Testis (tissue), 5 donors: ENCODE data around the gene OR2AE1. TPM values are rescaled to one million over a fixed set of nuclear protein-coding genes. Genes with fewer than 3 reads are reported as not detected.

Experiments
- DNase-seq: peaks from one replicate; pipeline ENCODE4 v3.0.0-alpha.2; 2019
- H3K27ac ChIP-seq, 2 donors: fragments of 200-600 bp; sonication (generic); one replicate each; pipeline ENCODE4 v1.5.1; 2019
- H3K27me3 ChIP-seq: fragments of 200-600 bp; sonication (generic); one replicate; pipeline ENCODE4 v1.5.1; 2019
- H3K36me3 ChIP-seq: fragments of 200-600 bp; sonication (generic); one replicate; pipeline ENCODE4 v1.5.1; 2017; ENCODE audit warnings: low read depth; ENCODE audit errors: missing control alignments
- H3K4me1 ChIP-seq: fragments of 200-600 bp; sonication (generic); one replicate; pipeline ENCODE4 v1.5.1; 2019
- H3K4me3 ChIP-seq, 2 donors: fragments of 200-600 bp; sonication (generic); one replicate each; pipeline ENCODE4 v1.5.1; 2017 to 2019
- H3K9me3 ChIP-seq: fragments of 200-600 bp; sonication (generic); one replicate; pipeline ENCODE4 v1.5.1; 2017
- POLR2A ChIP-seq: fragments of 450-650 bp; IDR thresholded peaks from one replicate; pipeline ENCODE4 v1.6.1; 2017; ENCODE audit warnings: antibody characterized with exemption, mild to moderate bottlenecking, moderate library complexity
- WGBS, 2 donors: methylation state at CpG; one replicate each; pipeline ENCODE4 v1.1.5; 2018; 5-methylcytosine and 5-hydroxymethylcytosine counted together
- intact Hi-C: fragments of 100-400 bp; cut with DNase I; formaldehyde crosslinking; loops from one replicate; pipeline ENCODE4 v1.15.1; 2023; ENCODE audit warnings: low total_unique reads
- long read RNA-seq, 2 donors: transcript quantifications; one replicate each; lab custom pipeline, GENCODE V29; 2026
- polyA plus RNA-seq: library from polyadenylated mRNA; stranded (reverse); fragments of 350-450 nt; fragmentation: Illumina TruSeq; extraction: RNeasy Lipid Tissue Mini Kit (QIAGEN cat#74804); gene quantifications from one replicate; pipeline ENCODE4 v1.2.3, GENCODE V29; 2014; ENCODE audit warnings: low read depth, low replicate concordance; ENCODE audit not compliant: insufficient read depth
- total RNA-seq, 2 donors: library from RNA; depleted of rRNA; stranded (reverse); fragments of >200 nt; gene quantifications; one replicate each; pipeline ENCODE4 v1.2.3, GENCODE V29; 2016
- TF ChIP-seq, protein P1 (sequence below), 3 experiments: fragments of 450-650 bp in 2 of 3; fragments of 200-600 bp in 1 of 3; sonication (generic) in 1 of 3; IDR thresholded peaks; one replicate each; pipeline ENCODE4 v1.5.1; 2016 to 2019; ENCODE audit warnings: antibody characterized with exemption in 3 of 3, mild to moderate bottlenecking in 2 of 3, moderate library complexity in 1 of 3

The OR2AE1 gene, protein sequence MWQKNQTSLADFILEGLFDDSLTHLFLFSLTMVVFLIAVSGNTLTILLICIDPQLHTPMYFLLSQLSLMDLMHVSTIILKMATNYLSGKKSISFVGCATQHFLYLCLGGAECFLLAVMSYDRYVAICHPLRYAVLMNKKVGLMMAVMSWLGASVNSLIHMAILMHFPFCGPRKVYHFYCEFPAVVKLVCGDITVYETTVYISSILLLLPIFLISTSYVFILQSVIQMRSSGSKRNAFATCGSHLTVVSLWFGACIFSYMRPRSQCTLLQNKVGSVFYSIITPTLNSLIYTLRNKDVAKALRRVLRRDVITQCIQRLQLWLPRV
- total RNA-seq = not detected
- polyA plus RNA-seq = not detected
- long read RNA-seq, donor 1 = 0 reads
- long read RNA-seq, donor 2 = 0 reads

DNA sequence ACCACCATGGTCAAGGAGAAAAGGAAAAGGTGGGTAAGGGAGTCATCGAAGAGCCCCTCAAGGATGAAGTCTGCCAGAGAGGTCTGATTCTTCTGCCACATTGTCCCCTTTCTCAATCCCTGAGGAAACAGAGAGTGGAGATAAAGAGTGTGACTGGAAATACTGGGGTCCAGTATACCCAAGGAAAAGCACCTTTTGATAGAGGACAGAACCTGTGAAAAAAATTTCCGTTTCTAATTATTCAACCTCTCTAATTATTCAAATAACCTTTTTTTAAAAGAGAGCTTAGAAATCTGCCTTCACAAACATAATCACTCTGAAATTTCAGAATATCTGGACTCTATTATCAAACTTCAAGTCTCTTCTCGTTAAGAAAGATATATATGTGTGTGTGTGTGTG lies at the start of gene OR2AE1:
Gene OR2AE1 (minus strand): TSS at position 101 of the 400 bp plus-strand sequence. CDS start 0 bp downstream, at position 101.
- H3K4me1 ChIP-seq = no peaks in the 10 kb centered on the region
- no peaks in the 10 kb centered on the region for H3K36me3 ChIP-seq
- no peak for DNase-seq
- no peaks in the 10 kb centered on the region for H3K27me3 ChIP-seq
- TF ChIP-seq, protein P1, sequence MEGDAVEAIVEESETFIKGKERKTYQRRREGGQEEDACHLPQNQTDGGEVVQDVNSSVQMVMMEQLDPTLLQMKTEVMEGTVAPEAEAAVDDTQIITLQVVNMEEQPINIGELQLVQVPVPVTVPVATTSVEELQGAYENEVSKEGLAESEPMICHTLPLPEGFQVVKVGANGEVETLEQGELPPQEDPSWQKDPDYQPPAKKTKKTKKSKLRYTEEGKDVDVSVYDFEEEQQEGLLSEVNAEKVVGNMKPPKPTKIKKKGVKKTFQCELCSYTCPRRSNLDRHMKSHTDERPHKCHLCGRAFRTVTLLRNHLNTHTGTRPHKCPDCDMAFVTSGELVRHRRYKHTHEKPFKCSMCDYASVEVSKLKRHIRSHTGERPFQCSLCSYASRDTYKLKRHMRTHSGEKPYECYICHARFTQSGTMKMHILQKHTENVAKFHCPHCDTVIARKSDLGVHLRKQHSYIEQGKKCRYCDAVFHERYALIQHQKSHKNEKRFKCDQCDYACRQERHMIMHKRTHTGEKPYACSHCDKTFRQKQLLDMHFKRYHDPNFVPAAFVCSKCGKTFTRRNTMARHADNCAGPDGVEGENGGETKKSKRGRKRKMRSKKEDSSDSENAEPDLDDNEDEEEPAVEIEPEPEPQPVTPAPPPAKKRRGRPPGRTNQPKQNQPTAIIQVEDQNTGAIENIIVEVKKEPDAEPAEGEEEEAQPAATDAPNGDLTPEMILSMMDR (IDR thresholded peaks at IDR 0.05) = no peak
- TF ChIP-seq POLR2A = no peak
- 82 to 83% methylated on average over 3 of the region's 3 CpGs for WGBS, 2 donors
- no peaks in the 10 kb centered on the region for H3K9me3 ChIP-seq
- intact Hi-C loops = no loop called here
- no peak within 1 kb of the TSS for H3K27ac ChIP-seq
- H3K4me3 ChIP-seq = no peak within 1 kb of the TSS

DNA sequence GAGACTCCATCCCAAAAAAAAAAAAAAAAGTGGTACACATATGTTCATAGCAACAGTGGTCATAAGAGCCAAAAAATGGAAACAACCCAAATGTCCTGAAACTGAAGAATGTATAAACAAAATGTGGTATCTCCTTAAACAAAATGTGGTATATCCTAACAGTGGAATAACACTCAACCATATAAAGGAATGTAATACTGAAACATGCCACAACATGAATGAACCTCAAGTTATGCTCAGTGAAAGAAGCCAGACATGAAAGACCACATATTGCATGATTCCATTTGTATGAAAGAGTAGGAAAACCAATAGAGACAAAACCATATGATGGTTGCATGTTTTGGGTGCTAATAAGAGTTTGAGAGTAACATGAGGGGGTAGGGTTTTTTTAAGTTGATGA lies 49.5 kb upstream of the OR2AE1 start:
- DNase-seq = no peak
- no peak overlapping the region for H3K4me3 ChIP-seq
- H3K4me1 ChIP-seq = no peaks in the 10 kb centered on the region
- no peak overlapping the region for H3K27ac ChIP-seq
- TF ChIP-seq POLR2A = no peak
- TF ChIP-seq, protein P1 (IDR thresholded peaks at IDR 0.05) = no peak
- H3K9me3 ChIP-seq = no peaks in the 10 kb centered on the region
- intact Hi-C loops = no loop called here
- H3K27me3 ChIP-seq = no peaks in the 10 kb centered on the region
- H3K36me3 ChIP-seq = no peaks in the 10 kb centered on the region

DNA sequence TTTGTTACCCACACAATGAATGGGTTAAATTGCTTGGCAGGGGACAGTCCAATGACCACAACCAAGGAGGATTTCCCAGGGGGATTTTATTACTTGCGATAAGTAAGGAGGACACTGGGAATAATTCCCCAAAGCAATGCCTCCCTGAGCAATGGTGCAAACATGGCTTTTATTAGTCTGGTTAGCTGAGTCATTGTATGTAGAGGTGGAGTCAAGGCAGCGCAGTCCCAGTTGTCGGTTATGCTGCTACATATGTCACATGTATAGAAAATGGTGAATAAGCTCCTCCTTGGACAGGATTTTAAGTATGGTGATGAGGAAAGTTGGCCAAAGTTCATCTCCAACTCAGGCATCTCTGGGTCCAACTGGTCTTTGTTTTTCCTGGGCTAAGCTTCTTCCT lies 46.4 kb upstream of the OR2AE1 start:
- Histone ChIP-seq H3K36me3 (no peaks in the 10 kb centered on the region), H3K4me3 (no peak overlapping the region), H3K4me1 (no peaks in the 10 kb centered on the region), H3K27ac (no peak overlapping the region), H3K9me3 (no peaks in the 10 kb centered on the region), H3K27me3 (no peaks in the 10 kb centered on the region)
- 95 to 98% methylated on average over 3 of the region's 3 CpGs for WGBS, 2 donors
- TF ChIP-seq, protein P1 (IDR thresholded peaks at IDR 0.05) = no peak
- TF ChIP-seq POLR2A = no peak
- intact Hi-C loops = no loop called here
- no peak for DNase-seq

DNA sequence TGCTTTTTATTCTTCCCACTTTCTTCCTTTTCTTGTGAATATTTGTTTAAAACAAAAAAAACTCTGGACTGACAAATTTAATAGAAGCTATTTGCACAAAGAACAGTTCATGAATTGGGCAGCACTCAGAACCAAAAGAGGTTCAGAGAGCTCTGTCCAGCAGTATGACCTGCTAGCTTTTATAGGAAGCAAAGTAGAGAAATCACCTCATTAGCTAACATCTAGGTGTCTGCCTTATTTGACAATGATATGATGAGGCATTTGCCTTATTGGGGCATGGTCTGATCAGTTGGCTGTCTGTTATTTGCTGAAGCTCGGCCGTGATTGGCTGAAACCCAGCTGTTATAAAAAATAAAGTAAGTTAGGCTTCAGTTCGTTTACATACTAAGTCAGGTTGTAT lies 43.3 kb upstream of the OR2AE1 start:
- TF ChIP-seq, protein P1 (IDR thresholded peaks at IDR 0.05) = no peak
- TF ChIP-seq POLR2A = no peak
- Histone ChIP-seq H3K4me1 (peaks cover 15% of the 10 kb centered on the region), H3K27me3 (no peaks in the 10 kb centered on the region), H3K27ac (peak overlapping the region; percentile 85 to 88), H3K9me3 (no peaks in the 10 kb centered on the region), H3K36me3 (no peaks in the 10 kb centered on the region), H3K4me3 (peak overlapping the region; percentile 89 to 97)
- no peak for DNase-seq
- intact Hi-C loops = no loop called here
- 56 to 74% methylated on average over 3 of the region's 3 CpGs for WGBS, 2 donors

DNA sequence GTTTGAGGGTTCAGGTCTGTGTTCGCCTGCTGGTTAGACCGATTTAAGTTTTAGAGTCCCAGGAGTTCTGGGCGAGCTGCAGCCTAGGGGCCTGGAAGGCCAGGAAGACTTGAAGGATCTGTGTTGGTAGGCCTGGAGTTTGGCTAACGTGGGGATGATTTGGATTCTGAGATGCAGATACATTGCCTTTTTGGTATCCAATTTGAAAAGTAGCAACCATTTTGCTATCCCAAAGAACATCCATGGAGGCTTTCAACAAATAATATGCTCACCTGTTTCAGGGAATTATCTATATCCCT lies 42.9 kb upstream of the OR2AE1 start:
- Histone ChIP-seq H3K27ac (peak overlapping the region; percentile 85 to 88), H3K4me3 (peak overlapping the region; percentile 89 to 97), H3K9me3 (no peaks in the 10 kb centered on the region), H3K36me3 (no peaks in the 10 kb centered on the region), H3K4me1 (peaks cover 15% of the 10 kb centered on the region), H3K27me3 (no peaks in the 10 kb centered on the region)
- no peak for TF ChIP-seq POLR2A
- TF ChIP-seq, protein P1 (IDR thresholded peaks at IDR 0.05) = no peak
- DNase-seq = no peak
- 12 to 32% methylated on average over 4 of the region's 4 CpGs for WGBS, 2 donors
- intact Hi-C loops = no loop called here
